ENCODE data around the gene SLC17A9.

Gene SLC17A9

GRCh38 chr20:63006540-63007359 lies 54.2 kb downstream of the SLC17A9 start, which contains the start of gene BHLHE23:
BHLHE23 (minus strand) TSS chr20:63006964; CDS start chr20:63006774, 190 bp downstream.
- DNase-seq = peak; percentile 17

- no peak for DNase-seq
These were observed 54.8 kb downstream of the SLC17A9 start for GRCh38 chr20:63007360-63007645.

- DNase-seq = no peak
These were observed 55.4 kb downstream of the SLC17A9 start for GRCh38 chr20:63007646-63008488.

GRCh38 chr20:63008541-63009044 lies 56.1 kb downstream of the SLC17A9 start:
- no peak for DNase-seq

GRCh38 chr20:63009045-63009961 lies 56.8 kb downstream of the SLC17A9 start:
- DNase-seq = peak; percentile 86

- no peak for DNase-seq
These were observed 57.7 kb downstream of the SLC17A9 start for GRCh38 chr20:63009988-63010769.

GRCh38 chr20:63011798-63012197 lies 59.3 kb downstream of the SLC17A9 start:
- DNase-seq = no peak

- DNase-seq = no peak
These were observed 60.7 kb downstream of the SLC17A9 start for GRCh38 chr20:63013207-63013606.

GRCh38 chr20:63014287-63014686 lies 61.8 kb downstream of the SLC17A9 start:
- DNase-seq = no peak

- no peak for DNase-seq
These were observed 62.2 kb downstream of the SLC17A9 start for GRCh38 chr20:63014710-63015109.

GRCh38 chr20:63015147-63015661 lies 62.7 kb downstream of the SLC17A9 start:
- DNase-seq = no peak

GRCh38 chr20:63015662-63016361 lies 63.3 kb downstream of the SLC17A9 start:
- no peak for DNase-seq

- no peak for DNase-seq
These were observed 64.1 kb downstream of the SLC17A9 start for GRCh38 chr20:63016514-63017075.

GRCh38 chr20:63017076-63017825 lies 64.7 kb downstream of the SLC17A9 start:
- DNase-seq = no peak

GRCh38 chr20:63017826-63018411 lies 65.4 kb downstream of the SLC17A9 start:
- DNase-seq = no peak
